Heart left ventricle (tissue), 16 donors: ENCODE measurements around the gene CCL13. TPM values are rescaled to one million over a fixed set of nuclear protein-coding genes. Genes with fewer than 3 reads are reported as not detected.

Experiments
- ATAC-seq, 4 donors: fragments of 200-7000 bp; cut with Tn5 transposase; one replicate each; pipeline ENCODE4 v1.9.1; 2020 to 2022; ENCODE audit warnings: moderate library complexity in 4 of 4, mild to moderate bottlenecking in 3 of 4, moderate number of reproducible peaks in 1 of 4
- DNase-seq, 5 donors: peaks; one replicate each; pipeline ENCODE4 v3.0.0-alpha.2; 2020
- H3K27ac ChIP-seq, 12 donors: fragments of 200-600 bp; sonication (generic) in 4 of 12; one replicate each; pipeline versions ENCODE4 v1.5.0 to v1.8.0; 2016 to 2022; ENCODE audit warnings: mild to moderate bottlenecking in 2 of 12
- H3K27me3 ChIP-seq, 9 donors: fragments of 200-600 bp; sonication (generic) in 2 of 9; one replicate each; pipeline versions ENCODE4 v1.5.1 to v1.8.0; 2016 to 2022; ENCODE audit warnings: mild to moderate bottlenecking in 3 of 9
- H3K36me3 ChIP-seq, 9 donors: fragments of 200-600 bp; sonication (generic) in 2 of 9; one replicate each; pipeline versions ENCODE4 v1.5.0 to v1.8.0; 2018 to 2022; ENCODE audit warnings: mild to moderate bottlenecking in 2 of 9
- H3K4me1 ChIP-seq, 12 donors: fragments of 200-600 bp; sonication (generic) in 4 of 12; one replicate each; pipeline versions ENCODE4 v1.5.0 to v1.8.0; 2016 to 2022; ENCODE audit warnings: mild to moderate bottlenecking in 3 of 12
- H3K4me3 ChIP-seq, 12 donors: fragments of 200-600 bp; sonication (generic) in 4 of 12; one replicate each; pipeline versions ENCODE4 v1.5.0 to v1.8.0; 2017 to 2022; ENCODE audit warnings: mild to moderate bottlenecking in 9 of 12, moderate library complexity in 4 of 12
- H3K9me3 ChIP-seq, 12 donors: fragments of 200-600 bp; sonication (generic) in 4 of 12; one replicate each; pipeline versions ENCODE4 v1.5.0 to v1.8.0; 2016 to 2022; ENCODE audit warnings: mild to moderate bottlenecking in 1 of 12
- POLR2A ChIP-seq, 2 donors: fragments of 450-650 bp; IDR thresholded peaks; one replicate each; pipeline ENCODE4 v1.6.1; 2017; ENCODE audit warnings: antibody characterized with exemption in 2 of 2, mild to moderate bottlenecking in 2 of 2, moderate library complexity in 2 of 2
- WGBS, 4 donors: extraction: QIAGEN DNeasy Blood & Tissue Kit in 2 of 4; methylation state at CpG; one replicate each; pipeline versions ENCODE4 v1.1.5 to v1.1.7; 2013 to 2018; 5-methylcytosine and 5-hydroxymethylcytosine counted together
- intact Hi-C, 10 donors: fragments of 100-400 bp; cut with DNase I; formaldehyde crosslinking; loops; one replicate each; pipeline versions ENCODE4 v1.11.1 to v1.14.2; 2022
- polyA plus RNA-seq, 2 donors: library from polyadenylated mRNA; stranded (reverse); fragments of 200-250 nt; gene quantifications; one replicate each; pipeline ENCODE4 v1.2.3, GENCODE V29; 2013
- total RNA-seq, 9 donors: library from RNA; depleted of rRNA in 2 of 9; stranded (reverse); fragments of >200 nt in 2 of 9; fragmentation: NEBNext Ultra II Directional in 3 of 9; extraction: Animal tissue kit (Norgen Biotek cat#: 25700) in 3 of 9; gene quantifications; one replicate each; pipeline versions ENCODE4 v1.1.0 to v1.2.4, GENCODE V29; 2016 to 2023
- TF ChIP-seq, protein P1 (sequence below), 12 donors: fragments of 200-600 bp; sonication (generic) in 4 of 12; IDR thresholded peaks; one replicate each; pipeline versions ENCODE4 v1.5.0 to v1.8.0; 2018 to 2022; ENCODE audit warnings: antibody characterized with exemption in 12 of 12, mild to moderate bottlenecking in 5 of 12
- donor health status: ischemic (EF 13 %, LVEDD 7.1; RV severe dilation, severe dysfunction).
- donor health status: healthy with polysubstance abuse.
- donor health status: DM: no; HTN: yes; CAD: no.
- donor health status: DM: no; HTN: no; CAD: no.
- donor health status: ischemic (EF 25% LVEDD 6.9; RV normal size, moderate dysfunction).
- donor health status: ischemic (EF 25% LVEDD 5.7; RV mildly dilated, moderate dysfunction).
- donor health status: healthy.
- donor health status: DM: yes; HTN: yes; CAD: no.
- donor health status: ischemic (EF 35%, LVEDD 5.7; RV mildly dilated, moderate dysfunction).
- donor health status: nonischemic (EF 11% LVEDD 7.7; RV severe dilation, severe dysfunction).
- donor health status: DM: yes; HTN: yes; CAD: no.
- donor health status: PGD.
- donor health status: ischemic (EF 29% LVEDD 5.4; RV normal size, mild dysfunction).
- donor health status: nonischemic (EF 23%, LVEDD 6.1; RV moderate dilation, normal function).

CCL13 gene
- total and polyA plus RNA-seq, 11 donors = 0.29 to 98.0 (median 1.1) TPM; not detected in 2

DNA sequence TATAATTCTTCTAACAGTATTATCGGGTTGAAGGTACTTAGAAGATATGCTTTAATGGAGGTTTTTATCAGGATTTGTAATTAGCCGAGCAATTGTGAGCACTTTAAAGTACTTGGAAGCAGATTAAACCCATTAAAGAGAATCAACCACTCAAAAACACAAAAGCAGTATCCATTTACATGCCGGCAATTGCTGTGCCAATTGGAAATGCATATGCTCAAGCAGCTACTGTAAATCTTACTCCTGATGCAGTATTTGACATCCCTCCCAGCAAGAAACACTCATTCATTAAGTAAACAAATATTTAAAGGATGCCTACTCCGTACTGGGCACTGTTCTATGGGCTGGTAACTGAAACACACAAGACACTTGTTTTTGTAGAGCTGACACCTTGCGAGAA lies 18.2 kb downstream of the CCL13 start:
- H3K4me3 ChIP-seq = no peak overlapping the region
- H3K36me3 ChIP-seq = no peaks in the 10 kb centered on the region
- H3K27ac ChIP-seq = no peak overlapping the region
- 80 to 87% (median 86%) methylated on average over 5 of the region's 5 CpGs for WGBS, 4 donors
- peaks cover 0 to 47% (median 0%) of the 10 kb centered on the region in 12 donors for H3K4me1 ChIP-seq
- TF ChIP-seq, protein P1, sequence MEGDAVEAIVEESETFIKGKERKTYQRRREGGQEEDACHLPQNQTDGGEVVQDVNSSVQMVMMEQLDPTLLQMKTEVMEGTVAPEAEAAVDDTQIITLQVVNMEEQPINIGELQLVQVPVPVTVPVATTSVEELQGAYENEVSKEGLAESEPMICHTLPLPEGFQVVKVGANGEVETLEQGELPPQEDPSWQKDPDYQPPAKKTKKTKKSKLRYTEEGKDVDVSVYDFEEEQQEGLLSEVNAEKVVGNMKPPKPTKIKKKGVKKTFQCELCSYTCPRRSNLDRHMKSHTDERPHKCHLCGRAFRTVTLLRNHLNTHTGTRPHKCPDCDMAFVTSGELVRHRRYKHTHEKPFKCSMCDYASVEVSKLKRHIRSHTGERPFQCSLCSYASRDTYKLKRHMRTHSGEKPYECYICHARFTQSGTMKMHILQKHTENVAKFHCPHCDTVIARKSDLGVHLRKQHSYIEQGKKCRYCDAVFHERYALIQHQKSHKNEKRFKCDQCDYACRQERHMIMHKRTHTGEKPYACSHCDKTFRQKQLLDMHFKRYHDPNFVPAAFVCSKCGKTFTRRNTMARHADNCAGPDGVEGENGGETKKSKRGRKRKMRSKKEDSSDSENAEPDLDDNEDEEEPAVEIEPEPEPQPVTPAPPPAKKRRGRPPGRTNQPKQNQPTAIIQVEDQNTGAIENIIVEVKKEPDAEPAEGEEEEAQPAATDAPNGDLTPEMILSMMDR (IDR thresholded peaks at IDR 0.05) = no peak
- no peak for TF ChIP-seq POLR2A (IDR thresholded peaks at IDR 0.05)
- H3K9me3 ChIP-seq = no peaks in the 10 kb centered on the region
- no peaks in the 10 kb centered on the region for H3K27me3 ChIP-seq
- no peak for DNase-seq
- no peak for ATAC-seq
- intact Hi-C loops = no loop called here

DNA sequence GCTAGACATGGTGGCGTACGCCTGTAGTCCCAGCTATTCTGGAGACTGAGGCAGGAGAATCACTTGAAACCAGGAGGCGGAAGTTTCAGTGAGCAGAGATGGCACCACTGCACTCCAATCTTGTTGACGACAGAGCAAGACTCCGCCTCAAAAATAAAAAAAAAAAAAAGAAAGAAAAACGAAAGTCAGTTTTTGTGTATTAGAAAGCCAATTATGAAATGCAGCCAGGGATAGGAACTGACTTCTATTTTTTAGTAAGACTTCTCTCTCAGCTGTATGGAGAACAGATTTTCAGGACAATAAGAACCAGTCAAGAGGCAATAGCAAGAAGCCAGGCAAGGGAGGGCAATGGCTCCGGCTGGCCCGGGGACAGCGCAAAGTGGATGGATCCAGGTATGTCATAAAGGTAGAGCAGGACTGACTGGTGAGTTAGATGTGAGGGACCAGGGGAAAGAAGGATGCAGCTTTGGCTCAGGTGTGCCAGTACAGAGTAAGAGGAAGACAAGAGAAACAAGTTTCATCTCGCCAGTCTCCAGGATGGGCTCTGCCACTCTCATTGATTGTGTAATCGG lies 19.2 kb downstream of the CCL13 start:
- TF ChIP-seq POLR2A (IDR thresholded peaks at IDR 0.05) = no peak
- TF ChIP-seq, protein P1 (IDR thresholded peaks at IDR 0.05) = no peak
- no peak for DNase-seq
- Histone ChIP-seq H3K27ac (no peak overlapping the region), H3K36me3 (no peaks in the 10 kb centered on the region), H3K4me3 (no peak overlapping the region), H3K4me1 (peaks cover 0 to 37% (median 0%) of the 10 kb centered on the region in 12 donors), H3K27me3 (peaks cover 0 to 4% (median 0%) of the 10 kb centered on the region in 9 donors), H3K9me3 (no peaks in the 10 kb centered on the region)
- intact Hi-C loops = no loop called here
- ATAC-seq = no peak
- WGBS, 4 donors = 87 to 93% (median 90%) methylated on average over 11 of the region's 11 CpGs

DNA sequence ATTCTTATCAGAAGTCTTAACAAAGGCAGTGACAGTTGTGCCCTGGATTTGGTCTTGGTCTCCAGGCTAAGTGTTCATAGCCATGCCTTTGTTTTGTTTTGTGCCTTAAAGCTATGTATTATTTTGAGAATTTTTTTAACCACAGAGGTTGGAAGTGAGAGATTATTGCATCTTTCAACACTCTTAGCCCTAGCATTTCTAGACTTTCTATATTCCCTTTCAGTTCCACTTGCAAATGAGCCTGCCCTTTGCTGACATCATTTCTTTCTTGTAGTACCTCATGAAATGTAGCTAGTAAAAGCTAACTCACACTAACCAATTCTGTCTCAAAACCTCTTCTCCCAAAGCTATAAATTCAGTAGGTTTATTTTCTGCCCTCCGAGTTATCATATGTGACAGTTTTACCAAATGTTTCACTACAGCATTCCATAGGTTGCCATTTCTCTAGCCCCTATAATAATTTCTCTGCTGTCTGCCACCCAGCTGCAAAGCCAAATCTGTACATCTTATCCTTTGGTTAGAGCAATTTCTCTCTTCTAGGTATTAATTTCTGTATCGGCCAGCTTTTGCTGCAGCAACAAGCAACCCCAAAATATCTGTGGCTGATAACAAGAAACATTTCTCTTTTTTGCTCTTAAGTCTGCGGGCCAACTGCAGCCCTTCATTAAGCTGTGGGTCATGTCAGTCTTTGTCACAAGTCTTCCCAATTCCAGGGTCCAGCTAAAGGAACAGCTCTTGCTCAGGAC lies 21.0 kb downstream of the CCL13 start:
- WGBS, 4 donors = 87 to 94% (median 91%) methylated on average over 3 of the region's 3 CpGs
- TF ChIP-seq, protein P1 (IDR thresholded peaks at IDR 0.05) = no peak
- no peak for TF ChIP-seq POLR2A (IDR thresholded peaks at IDR 0.05)
- H3K4me3 ChIP-seq = no peak overlapping the region
- ATAC-seq (no peak), DNase-seq (no peak)
- no peaks in the 10 kb centered on the region for H3K36me3 ChIP-seq
- peaks cover 0 to 13% (median 0%) of the 10 kb centered on the region in 9 donors for H3K27me3 ChIP-seq
- H3K27ac ChIP-seq = no peak overlapping the region
- H3K9me3 ChIP-seq = no peaks in the 10 kb centered on the region
- H3K4me1 ChIP-seq = peaks cover 0 to 29% (median 0%) of the 10 kb centered on the region in 12 donors
- intact Hi-C loops = no loop called here

DNA sequence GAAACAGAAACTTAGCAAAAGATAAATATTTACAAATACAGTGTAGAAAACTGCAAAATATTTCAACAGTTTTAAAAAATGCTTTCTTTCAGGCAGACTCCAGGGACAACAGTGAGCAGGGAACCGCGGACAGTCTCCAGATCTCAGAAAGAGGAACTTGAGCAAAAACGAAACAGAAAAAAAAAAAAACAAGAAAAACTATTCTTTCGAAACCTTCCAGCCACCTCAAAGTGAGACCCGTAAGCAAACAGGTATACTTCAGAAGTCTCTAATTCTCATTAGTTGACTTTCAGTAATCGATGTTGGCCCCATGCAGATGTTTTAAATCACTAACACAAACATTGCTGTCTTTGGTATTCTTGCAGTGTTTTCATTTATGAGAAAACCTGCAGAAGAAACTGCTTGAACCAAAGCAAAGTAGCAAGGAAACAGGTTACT lies 22.4 kb downstream of the CCL13 start:
- Histone ChIP-seq H3K27ac (peak overlapping the region in 1 of 12 donors; percentile 47), H3K27me3 (peaks cover 0 to 13% (median 0%) of the 10 kb centered on the region in 9 donors), H3K9me3 (no peaks in the 10 kb centered on the region), H3K36me3 (no peaks in the 10 kb centered on the region), H3K4me3 (peak overlapping the region in 1 of 12 donors; percentile 12), H3K4me1 (peaks cover 0 to 43% (median 0%) of the 10 kb centered on the region in 12 donors)
- TF ChIP-seq POLR2A (IDR thresholded peaks at IDR 0.05) = no peak
- TF ChIP-seq, protein P1 (IDR thresholded peaks at IDR 0.05) = no peak
- intact Hi-C loops = no loop called here
- ATAC-seq (no peak), DNase-seq (peak in 1 of 5 donors; percentile 44)
- 50 to 58% (median 53%) methylated on average over 6 of the region's 6 CpGs for WGBS, 4 donors
